Muscle layer of duodenum (tissue), 2 donors: Measurements from ENCODE around the gene NXPH1.

ENCODE experiments used
- H3K27ac ChIP-seq: one replicate; pipeline ENCODE4 v1.7.0; 2013; ENCODE audit warnings: mild to moderate bottlenecking, low read length
- H3K27me3 ChIP-seq: one replicate; pipeline ENCODE4 v1.7.0; 2013; ENCODE audit warnings: low read depth, mild to moderate bottlenecking, control low read depth, low read length
- H3K36me3 ChIP-seq, 2 donors: one replicate each; pipeline ENCODE4 v1.7.0; 2013; ENCODE audit warnings: low read length in 2 of 2, control low read depth in 1 of 2, mild to moderate bottlenecking in 1 of 2; ENCODE audit not compliant: insufficient read depth in 2 of 2, control insufficient read depth in 1 of 2
- H3K4me1 ChIP-seq, 2 donors: one replicate each; pipeline ENCODE4 v1.7.0; 2013; ENCODE audit warnings: low read length in 2 of 2, mild to moderate bottlenecking in 2 of 2, control low read depth in 1 of 2, moderate library complexity in 1 of 2; ENCODE audit not compliant: insufficient read depth in 2 of 2, control insufficient read depth in 1 of 2
- H3K4me3 ChIP-seq, 2 donors: one replicate each; pipeline ENCODE4 v1.7.0; 2013; ENCODE audit warnings: low read length in 2 of 2, low read depth in 1 of 2, mild to moderate bottlenecking in 1 of 2
- H3K9me3 ChIP-seq, 2 donors: one replicate each; pipeline ENCODE4 v1.7.0; 2013; ENCODE audit warnings: low read length in 2 of 2, control low read depth in 1 of 2, mild to moderate bottlenecking in 1 of 2; ENCODE audit not compliant: control insufficient read depth in 1 of 2
- donor health status: healthy.

Gene NXPH1

DNA sequence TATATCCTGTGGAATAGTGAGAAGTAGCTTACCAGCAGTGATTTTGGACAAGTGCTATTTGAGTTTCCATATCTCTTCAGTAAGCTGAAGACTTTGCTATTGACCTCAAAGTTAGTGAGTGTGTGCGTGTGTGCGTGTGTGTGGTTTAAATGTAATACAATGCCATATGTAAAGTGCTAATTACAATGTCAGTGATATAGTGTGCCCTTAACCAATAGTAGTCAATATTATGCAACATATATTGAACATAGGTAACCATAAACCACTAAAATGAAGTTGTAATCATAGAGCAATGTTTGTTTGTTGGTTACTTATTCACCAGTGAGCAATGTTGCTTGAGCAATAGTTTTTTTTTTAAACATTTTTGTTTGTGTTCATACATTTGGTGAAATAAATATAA, 309.4 kb downstream of the NXPH1 start:
- H3K4me1 ChIP-seq, result no peaks in the 10 kb centered on the region
- peaks cover 0 to 5% of the 10 kb centered on the region in 2 donors for H3K9me3 ChIP-seq
- H3K4me3 ChIP-seq, result no peak overlapping the region
- no peak overlapping the region for H3K27ac ChIP-seq
- no peaks in the 10 kb centered on the region for H3K36me3 ChIP-seq
- no peaks in the 10 kb centered on the region for H3K27me3 ChIP-seq

DNA sequence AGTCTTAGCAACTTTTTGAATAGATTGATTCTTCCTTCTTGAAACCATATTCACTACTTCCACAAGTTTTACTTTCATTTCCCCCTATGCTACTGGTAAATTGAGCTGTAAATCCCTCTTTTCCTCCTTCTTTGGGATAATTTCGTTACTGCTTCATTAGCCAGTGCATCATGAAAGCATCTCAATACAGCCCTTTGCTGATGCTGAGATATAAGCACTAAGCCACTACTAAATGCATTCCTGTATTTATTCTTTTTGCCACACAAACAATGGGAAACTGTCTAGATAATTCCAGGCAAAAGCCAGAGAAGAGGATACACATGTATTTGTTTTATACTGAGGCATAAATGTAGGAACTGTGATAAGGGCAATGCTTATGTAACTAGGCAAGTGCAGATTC, 313.9 kb downstream of the NXPH1 start:
- Histone ChIP-seq H3K4me3 (no peak overlapping the region), H3K9me3 (no peaks in the 10 kb centered on the region), H3K27me3 (no peaks in the 10 kb centered on the region), H3K4me1 (no peaks in the 10 kb centered on the region), H3K36me3 (no peaks in the 10 kb centered on the region), H3K27ac (no peak overlapping the region)

DNA sequence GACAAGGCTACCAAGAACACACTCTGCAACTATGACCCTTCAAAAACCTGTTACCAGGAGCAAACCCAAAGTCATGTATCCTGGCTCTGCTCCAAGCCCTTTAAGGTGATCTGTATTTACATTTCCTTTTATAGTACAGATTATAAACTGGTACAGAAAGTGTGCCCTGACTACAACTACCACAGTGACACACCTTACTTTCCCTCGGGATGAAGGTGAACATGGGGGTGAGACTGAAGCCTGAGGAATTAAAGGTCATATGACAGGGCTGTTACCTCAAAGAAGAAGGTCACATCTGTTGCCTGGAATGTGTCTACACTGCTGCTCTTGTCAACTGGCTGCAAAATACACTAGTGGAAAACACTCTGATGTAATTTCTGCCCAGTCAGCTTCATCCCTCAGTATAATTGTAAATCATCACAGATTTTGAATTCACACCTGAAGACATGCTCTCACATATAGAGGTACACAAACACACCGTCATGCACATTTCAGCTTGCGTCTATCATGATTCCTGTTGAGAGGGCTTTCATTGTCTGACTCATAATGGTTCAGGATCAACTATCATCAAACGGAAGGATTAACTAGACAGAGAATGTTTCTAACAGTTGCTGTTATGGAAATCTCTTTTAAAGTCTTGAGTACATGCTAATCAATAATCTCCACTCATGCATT, 318.3 kb downstream of the NXPH1 start:
- H3K4me3 ChIP-seq, result no peak overlapping the region
- no peaks in the 10 kb centered on the region for H3K4me1 ChIP-seq
- H3K27ac ChIP-seq, result no peak overlapping the region
- no peaks in the 10 kb centered on the region for H3K36me3 ChIP-seq
- no peaks in the 10 kb centered on the region for H3K9me3 ChIP-seq
- H3K27me3 ChIP-seq, result no peaks in the 10 kb centered on the region

DNA sequence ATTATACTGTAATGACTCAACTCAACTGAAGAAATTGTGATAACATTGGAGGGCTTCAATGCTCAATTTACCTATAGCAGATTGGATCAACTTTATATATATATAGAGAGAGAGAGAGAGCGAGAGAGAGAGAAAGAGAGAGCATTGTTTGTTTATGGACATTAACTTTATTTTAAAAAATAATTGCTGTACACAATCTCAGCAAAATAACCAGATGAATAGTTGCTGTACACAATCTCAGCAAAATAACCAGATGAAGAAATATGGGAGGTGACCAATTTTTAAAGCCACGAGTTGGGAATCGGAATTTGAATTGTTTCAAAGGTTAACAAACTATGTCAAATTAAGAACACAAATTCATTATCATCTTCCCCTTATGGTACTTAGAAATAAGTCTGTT, 319.9 kb downstream of the NXPH1 start:
- H3K27me3 ChIP-seq, result no peaks in the 10 kb centered on the region
- H3K36me3 ChIP-seq, result no peaks in the 10 kb centered on the region
- H3K4me3 ChIP-seq, result no peak overlapping the region
- H3K9me3 ChIP-seq, result no peaks in the 10 kb centered on the region
- no peaks in the 10 kb centered on the region for H3K4me1 ChIP-seq
- no peak overlapping the region for H3K27ac ChIP-seq

- Histone ChIP-seq H3K27ac (no peak overlapping the region), H3K4me1 (no peaks in the 10 kb centered on the region), H3K27me3 (no peaks in the 10 kb centered on the region), H3K4me3 (no peak overlapping the region), H3K36me3 (no peaks in the 10 kb centered on the region), H3K9me3 (no peaks in the 10 kb centered on the region)
Observed at GRCh38 chr7:8761731-8762130, 328.3 kb downstream of the NXPH1 start.

- H3K4me1 ChIP-seq, result no peaks in the 10 kb centered on the region
- H3K4me3 ChIP-seq, result no peak overlapping the region
- H3K9me3 ChIP-seq, result no peaks in the 10 kb centered on the region
- no peaks in the 10 kb centered on the region for H3K36me3 ChIP-seq
- no peaks in the 10 kb centered on the region for H3K27me3 ChIP-seq
- H3K27ac ChIP-seq, result no peak overlapping the region
Observed at GRCh38 chr7:8762803-8763202, 329.4 kb downstream of the NXPH1 start.

- no peak overlapping the region for H3K4me3 ChIP-seq
- no peaks in the 10 kb centered on the region for H3K4me1 ChIP-seq
- no peaks in the 10 kb centered on the region for H3K9me3 ChIP-seq
- H3K27me3 ChIP-seq, result no peaks in the 10 kb centered on the region
- H3K27ac ChIP-seq, result no peak overlapping the region
- no peaks in the 10 kb centered on the region for H3K36me3 ChIP-seq
Observed at GRCh38 chr7:8765374-8765773, 332.0 kb downstream of the NXPH1 start.

- no peaks in the 10 kb centered on the region for H3K27me3 ChIP-seq
- H3K4me1 ChIP-seq, result no peaks in the 10 kb centered on the region
- H3K27ac ChIP-seq, result no peak overlapping the region
- peaks cover 0 to 7% of the 10 kb centered on the region in 2 donors for H3K9me3 ChIP-seq
- H3K4me3 ChIP-seq, result no peak overlapping the region
- no peaks in the 10 kb centered on the region for H3K36me3 ChIP-seq
Observed at GRCh38 chr7:8773518-8773917, 340.1 kb downstream of the NXPH1 start.

GRCh38 chr7:8778459-8778858, 345.1 kb downstream of the NXPH1 start:
- Histone ChIP-seq H3K4me1 (no peaks in the 10 kb centered on the region), H3K27me3 (no peaks in the 10 kb centered on the region), H3K4me3 (no peak overlapping the region), H3K36me3 (no peaks in the 10 kb centered on the region), H3K9me3 (peaks cover 0 to under 1% of the 10 kb centered on the region in 2 donors), H3K27ac (no peak overlapping the region)

DNA sequence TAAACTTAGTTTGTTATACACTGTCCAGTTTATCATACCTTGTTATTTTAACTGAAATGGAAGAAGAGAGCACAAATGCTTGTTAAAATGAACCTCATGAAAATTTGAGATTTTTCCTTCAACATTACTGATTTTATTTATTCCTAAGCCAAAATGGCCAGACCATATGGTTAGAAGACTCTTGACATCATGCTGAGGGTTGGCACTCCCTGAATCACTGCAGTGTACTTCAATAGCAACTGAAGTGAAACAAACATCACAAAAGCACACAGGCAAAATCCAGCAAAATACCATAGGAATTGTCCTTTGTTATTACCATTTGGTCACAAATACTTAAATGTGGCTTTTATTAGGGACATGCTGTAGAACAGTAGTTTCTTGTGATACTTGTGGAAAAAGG, 347.8 kb downstream of the NXPH1 start:
- Histone ChIP-seq H3K36me3 (no peaks in the 10 kb centered on the region), H3K4me3 (no peak overlapping the region), H3K27ac (no peak overlapping the region), H3K27me3 (no peaks in the 10 kb centered on the region), H3K4me1 (no peaks in the 10 kb centered on the region), H3K9me3 (no peaks in the 10 kb centered on the region)

- no peak overlapping the region for H3K4me3 ChIP-seq
- no peaks in the 10 kb centered on the region for H3K9me3 ChIP-seq
- no peaks in the 10 kb centered on the region for H3K4me1 ChIP-seq
- H3K27me3 ChIP-seq, result no peaks in the 10 kb centered on the region
- no peak overlapping the region for H3K27ac ChIP-seq
- no peaks in the 10 kb centered on the region for H3K36me3 ChIP-seq
Observed at GRCh38 chr7:8783229-8783628, 349.8 kb downstream of the NXPH1 start.

DNA sequence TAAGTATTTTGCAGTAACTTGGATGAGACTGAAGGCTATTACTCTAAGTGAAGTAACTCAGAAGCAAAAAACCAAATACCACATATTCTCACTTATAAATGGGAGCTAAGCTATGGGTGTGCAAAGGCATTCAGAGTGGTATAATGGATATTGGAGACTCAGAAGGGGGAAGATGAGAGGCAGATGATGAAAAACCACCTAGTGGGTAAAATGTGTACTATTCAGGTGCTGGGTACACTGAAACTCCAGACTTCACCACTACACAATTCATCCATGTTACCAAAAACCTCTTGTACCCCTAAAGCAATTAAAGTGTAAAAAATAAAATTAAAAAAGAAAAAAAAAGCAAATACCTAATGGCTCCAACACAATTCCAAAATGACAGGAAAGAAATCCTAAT, 351.7 kb downstream of the NXPH1 start:
- Histone ChIP-seq H3K9me3 (no peaks in the 10 kb centered on the region), H3K27ac (no peak overlapping the region), H3K27me3 (no peaks in the 10 kb centered on the region)

More for the DNA sequence above, 351.7 kb downstream of the NXPH1 start:
- H3K4me3 ChIP-seq, result no peak overlapping the region
- no peaks in the 10 kb centered on the region for H3K4me1 ChIP-seq
- H3K36me3 ChIP-seq, result no peaks in the 10 kb centered on the region
